Loucy (cell line): ENCODE measurements around the gene AGBL4.

Experiments
- H2AFZ ChIP-seq: fragments of 200-600 bp; sonication (generic); 2 replicates; pipeline ENCODE4 v1.6.0; 2016; ENCODE audit warnings: antibody characterized with exemption, mild to moderate bottlenecking, low read length, moderate library complexity
- H3F3A ChIP-seq: fragments of 200-600 bp; 2 replicates; pipeline ENCODE4 v1.6.0; 2016; ENCODE audit warnings: antibody characterized with exemption, low read depth, mild to moderate bottlenecking
- H3K27me3 ChIP-seq: fragments of 200-600 bp; sonication (generic); 2 replicates; pipeline ENCODE4 v1.6.1; 2014; ENCODE audit warnings: low read length, mild to moderate bottlenecking; ENCODE audit not compliant: insufficient read depth, poor library complexity, severe bottlenecking
- H3K36me3 ChIP-seq: fragments of 200-600 bp; sonication (generic); 2 replicates; pipeline ENCODE4 v1.6.1; 2016; ENCODE audit warnings: low read length; ENCODE audit not compliant: insufficient read depth
- H3K4me1 ChIP-seq: fragments of 200-600 bp; sonication (generic); 2 replicates; pipeline ENCODE4 v1.5.1; 2014; ENCODE audit warnings: low read length, mild to moderate bottlenecking; ENCODE audit not compliant: insufficient read depth, poor library complexity, severe bottlenecking
- H3K4me2 ChIP-seq: fragments of 200-600 bp; sonication (generic); 2 replicates; pipeline ENCODE4 v1.6.0; 2014; ENCODE audit warnings: antibody characterized with exemption, low read length, low read depth, mild to moderate bottlenecking; ENCODE audit not compliant: poor library complexity, severe bottlenecking
- H3K4me3 ChIP-seq: fragments of 200-600 bp; sonication (generic); 2 replicates; pipeline ENCODE4 v1.5.1; 2014; ENCODE audit warnings: low read length, mild to moderate bottlenecking, mixed read lengths; ENCODE audit not compliant: poor library complexity, severe bottlenecking
- H3K79me2 ChIP-seq: fragments of 200-600 bp; sonication (generic); 2 replicates; pipeline ENCODE4 v1.6.1; 2014; ENCODE audit warnings: low read length; ENCODE audit not compliant: insufficient read depth
- H3K9ac ChIP-seq: fragments of 200-600 bp; sonication (generic); 2 replicates; pipeline ENCODE4 v1.6.0; 2014; ENCODE audit warnings: mild to moderate bottlenecking, low read depth, low read length, moderate library complexity; ENCODE audit not compliant: poor library complexity, severe bottlenecking
- H3K9me2 ChIP-seq: fragments of 200-600 bp; sonication (generic); replicated peaks from 2 replicates; pipeline ENCODE4 v1.6.1; 2016; ENCODE audit warnings: low read depth, low read length, mixed read lengths
- H3K9me3 ChIP-seq: fragments of 200-600 bp; sonication (generic); 2 replicates; pipeline ENCODE4 v1.6.1; 2014; ENCODE audit warnings: mild to moderate bottlenecking, antibody characterized with exemption, low read length, low read depth; ENCODE audit not compliant: insufficient read depth
- H4K20me1 ChIP-seq: fragments of 200-600 bp; sonication (generic); 2 replicates; pipeline ENCODE4 v1.6.0; 2014; ENCODE audit warnings: antibody characterized with exemption, low read length, mild to moderate bottlenecking; ENCODE audit not compliant: insufficient read depth, poor library complexity, severe bottlenecking
- CTCF ChIP-seq: fragments of 200-600 bp; sonication (generic); conservative IDR thresholded peaks from 2 replicates; pipeline ENCODE4 v1.5.1; 2014; ENCODE audit warnings: mild to moderate bottlenecking, antibody characterized with exemption, low read length
- EZH2phosphoT487 ChIP-seq: fragments of 200-600 bp; IDR thresholded peaks from 2 replicates; pipeline ENCODE4 v1.6.1; 2018; ENCODE audit warnings: antibody characterized with exemption, mild to moderate bottlenecking, moderate library complexity, borderline replicate concordance

AGBL4 gene

DNA sequence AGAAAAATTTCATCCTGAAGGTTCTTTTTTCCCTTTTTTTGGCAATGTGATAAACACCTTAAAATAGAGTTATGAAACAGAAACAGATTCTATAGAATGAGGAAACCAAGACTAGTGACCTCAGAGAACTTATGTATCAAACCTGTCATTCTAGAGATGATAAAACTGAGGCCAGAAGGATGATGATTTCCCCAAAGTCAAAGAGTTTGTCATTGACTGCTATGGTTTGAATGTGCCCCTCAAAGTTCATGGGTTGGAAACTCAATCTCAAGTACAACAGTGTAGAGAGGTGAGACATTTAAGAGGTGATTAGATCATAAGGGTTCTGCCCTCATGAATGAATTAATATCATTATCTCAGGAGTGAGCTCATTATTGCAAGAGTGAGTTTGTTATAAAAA lies 1233.4 kb downstream of the AGBL4 start:
- no peaks in the 10 kb centered on the region for H4K20me1 ChIP-seq
- H3K9ac ChIP-seq = no peak overlapping the region
- peaks cover 21% of the 10 kb centered on the region for H3K4me1 ChIP-seq
- no peaks in the 10 kb centered on the region for H3F3A ChIP-seq
- H3K4me3 ChIP-seq = no peak overlapping the region
- H3K9me2 ChIP-seq = no peaks in the 10 kb centered on the region
- H3K36me3 ChIP-seq = no peaks in the 10 kb centered on the region
- H3K9me3 ChIP-seq = no peaks in the 10 kb centered on the region
- H3K79me2 ChIP-seq = no peaks in the 10 kb centered on the region
- no peak for TF ChIP-seq EZH2phosphoT487
- no peak for TF ChIP-seq CTCF
- 0 out of 2 replicates have a peak overlapping the region, but pooled peaks have one; percentile 68 for H2AFZ ChIP-seq
- no peak overlapping the region for H3K4me2 ChIP-seq
- H3K27me3 ChIP-seq = no peaks in the 10 kb centered on the region

GRCh38 chr1:48789903-48790302 lies 1233.9 kb downstream of the AGBL4 start:
- Histone ChIP-seq H3K36me3 (no peaks in the 10 kb centered on the region), H3K9me2 (no peaks in the 10 kb centered on the region), H3K4me3 (no peak overlapping the region), H3K27me3 (no peaks in the 10 kb centered on the region), H3K79me2 (no peaks in the 10 kb centered on the region), H4K20me1 (no peaks in the 10 kb centered on the region), H2AFZ (peak overlapping the region; percentile 68), H3F3A (no peaks in the 10 kb centered on the region), H3K9ac (no peak overlapping the region), H3K9me3 (no peaks in the 10 kb centered on the region), H3K4me1 (peaks cover 18% of the 10 kb centered on the region), H3K4me2 (no peak overlapping the region)
- TF ChIP-seq CTCF = no peak
- no peak for TF ChIP-seq EZH2phosphoT487

DNA sequence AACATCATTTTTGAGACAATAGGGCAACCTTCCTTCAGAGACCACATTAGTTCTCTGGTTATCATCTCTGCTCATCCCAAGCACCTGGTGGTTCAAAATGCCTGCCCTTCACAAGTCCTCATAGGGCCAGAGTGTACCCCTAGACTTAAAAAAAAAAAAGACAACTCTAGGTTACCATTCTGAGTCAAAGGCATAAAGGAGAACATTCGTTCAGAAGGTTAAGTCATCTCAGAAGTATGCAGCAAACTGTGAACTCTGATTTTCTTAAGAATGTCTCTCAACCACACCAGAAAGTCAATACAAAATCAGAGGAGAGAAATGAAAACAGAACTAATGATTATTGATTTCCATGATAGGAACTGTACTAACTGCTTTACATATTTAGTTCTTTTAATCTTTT lies 1237.9 kb downstream of the AGBL4 start:
- Histone ChIP-seq H3K27me3 (no peaks in the 10 kb centered on the region), H3K79me2 (no peaks in the 10 kb centered on the region), H3K4me3 (no peak overlapping the region), H4K20me1 (no peaks in the 10 kb centered on the region), H3K4me2 (no peak overlapping the region), H2AFZ (no peak overlapping the region), H3F3A (no peaks in the 10 kb centered on the region), H3K9me3 (no peaks in the 10 kb centered on the region), H3K36me3 (no peaks in the 10 kb centered on the region), H3K9me2 (no peaks in the 10 kb centered on the region), H3K9ac (no peak overlapping the region), H3K4me1 (no peaks in the 10 kb centered on the region)
- TF ChIP-seq CTCF = no peak
